ENCODE measurements around the gene RPS2.
"Not testable (repeated sequence)": the region's sequence is repeated elsewhere in the genome, so short reads cannot be mapped to it uniquely, and the experiment has no call there.

The RPS2 gene

GRCh38 chr16:1920727-1921171 is 43.9 kb downstream of the RPS2 start:
- no peak for DNase-seq (ENCODE audit: extremely low read depth in 1 of 2, low read depth in 1 of 2)

GRCh38 chr16:1920122-1920521 is 44.5 kb downstream of the RPS2 start:
- not testable (repeated sequence) for DNase-seq (ENCODE audit: extremely low read depth in 1 of 2, low read depth in 1 of 2)

- DNase-seq (ENCODE audit: extremely low read depth in 1 of 2, low read depth in 1 of 2) = no peak
These were observed 45.2 kb downstream of the RPS2 start for GRCh38 chr16:1919327-1919998.

GRCh38 chr16:1918351-1919326 is 46.0 kb downstream of the RPS2 start, which contains the start of gene HS3ST6:
HS3ST6 (minus strand) TSS chr16:1918415; CDS start chr16:1918323, 92 bp downstream.
- no peak for DNase-seq (ENCODE audit: extremely low read depth in 1 of 2, low read depth in 1 of 2)

GRCh38 chr16:1917665-1918350 is 46.8 kb downstream of the RPS2 start:
- DNase-seq (ENCODE audit: extremely low read depth in 1 of 2, low read depth in 1 of 2) = no peak

- no peak for DNase-seq (ENCODE audit: extremely low read depth in 1 of 2, low read depth in 1 of 2)
These were observed 47.5 kb downstream of the RPS2 start for GRCh38 chr16:1917056-1917664.

- no peak for DNase-seq (ENCODE audit: extremely low read depth in 1 of 2, low read depth in 1 of 2)
These were observed 48.0 kb downstream of the RPS2 start for GRCh38 chr16:1916640-1916990.

GRCh38 chr16:1915732-1916639 is 48.6 kb downstream of the RPS2 start:
- no peak for DNase-seq (ENCODE audit: extremely low read depth in 1 of 2, low read depth in 1 of 2)

GRCh38 chr16:1914988-1915387 is 49.6 kb downstream of the RPS2 start:
- no peak for DNase-seq (ENCODE audit: extremely low read depth in 1 of 2, low read depth in 1 of 2)

- DNase-seq (ENCODE audit: extremely low read depth in 1 of 2, low read depth in 1 of 2) = no peak
These were observed 50.5 kb downstream of the RPS2 start for GRCh38 chr16:1914084-1914608.

- DNase-seq (ENCODE audit: extremely low read depth in 1 of 2, low read depth in 1 of 2) = no peak
These were observed 51.1 kb downstream of the RPS2 start for GRCh38 chr16:1913327-1914083.

GRCh38 chr16:1912215-1912543 is 52.4 kb downstream of the RPS2 start:
- no peak for DNase-seq (ENCODE audit: extremely low read depth in 1 of 2, low read depth in 1 of 2)

Measured in stimulated activated CD8-positive, alpha-beta memory T cell treated with anti-CD3 and anti-CD28 coated beads, Interleukin-7, amount 100 ng/mL, for 48 hours (primary cell).